Gastrocnemius medialis (tissue), 4 donors: Measurements from ENCODE around the gene HGS. TPM values are rescaled to one million over a fixed set of nuclear protein-coding genes. Genes with fewer than 3 reads are reported as not detected.

Experiments used
- ATAC-seq, 2 donors: fragments of 150-250 bp; one replicate each; pipeline ENCODE4 v1.9.1; 2016
- DNase-seq, 2 donors: peaks; one replicate each; pipeline ENCODE4 v3.0.0-alpha.2; 2019
- H3K27ac ChIP-seq, 4 donors: fragments of 200-600 bp; sonication (generic); 1 replicate in 1 of 4; 2 replicates in 3 of 4; pipeline ENCODE4 v1.5.1; 2016 to 2018; ENCODE audit warnings: mild to moderate bottlenecking in 2 of 4, moderate library complexity in 1 of 4
- H3K27me3 ChIP-seq, 3 donors: fragments of 200-600 bp; sonication (generic) in 2 of 3; 1 replicate in 1 of 3; 2 replicates in 2 of 3; pipeline versions ENCODE4 v1.5.1 to v1.6.0; 2016 to 2019; ENCODE audit warnings: mild to moderate bottlenecking in 1 of 3, moderate library complexity in 1 of 3
- H3K36me3 ChIP-seq, 2 donors: fragments of 200-600 bp; sonication (generic) in 1 of 2; one replicate each; pipeline ENCODE4 v1.5.1; 2017 to 2018
- H3K4me1 ChIP-seq, 2 donors: fragments of 200-600 bp; sonication (generic) in 1 of 2; one replicate each; pipeline ENCODE4 v1.5.1; 2016 to 2017; ENCODE audit warnings: mild to moderate bottlenecking in 2 of 2
- H3K4me3 ChIP-seq, 4 donors: fragments of 200-600 bp; sonication (generic) in 3 of 4; 1 replicate in 1 of 4; 2 replicates in 3 of 4; pipeline ENCODE4 v1.5.1; 2016 to 2019; ENCODE audit warnings: mild to moderate bottlenecking in 2 of 4
- H3K9me3 ChIP-seq, 3 donors: fragments of 200-600 bp; sonication (generic) in 2 of 3; 1 replicate in 1 of 3; 2 replicates in 2 of 3; pipeline ENCODE4 v1.5.1; 2016 to 2019
- CTCF ChIP-seq, 5 experiments: fragments of 450-650 bp in 3 of 5; fragments of 200-600 bp in 2 of 5; sonication (generic) in 2 of 5; IDR thresholded peaks in 4 of 5; conservative IDR thresholded peaks in 1 of 5; 1 replicate in 4 of 5; 2 replicates in 1 of 5; pipeline ENCODE4 v1.5.1; 2016 to 2019; ENCODE audit warnings: antibody characterized with exemption in 5 of 5, mild to moderate bottlenecking in 3 of 5, moderate library complexity in 3 of 5
- POLR2A ChIP-seq, 2 donors: fragments of 450-650 bp; IDR thresholded peaks; one replicate each; pipeline ENCODE4 v1.6.1; 2017; ENCODE audit warnings: antibody characterized with exemption in 2 of 2, mild to moderate bottlenecking in 2 of 2, moderate library complexity in 2 of 2
- in situ Hi-C, 4 donors: fragments of 200-750 bp; cut with MboI; loops; one replicate each; pipeline versions ENCODE4 v1.15.0 to v1.8.0; 2017; ENCODE audit warnings: low sequenced_read_pairs in 4 of 4
- intact Hi-C: fragments of 100-400 bp; cut with DNase I; formaldehyde crosslinking; loops from one replicate; pipeline ENCODE4 v1.15.1; 2023; ENCODE audit warnings: low total_unique reads
- microRNA-seq, 2 donors: library from miRNA; unstranded; fragments of <30 nt; microRNA quantifications; one replicate each; pipeline ENCODE4, GENCODE V29; 2016; ENCODE audit warnings: borderline replicate concordance in 2 of 2
- total RNA-seq, 4 donors: library from RNA; depleted of rRNA; stranded (reverse); fragments of >200 nt; gene quantifications; one replicate each; pipeline versions ENCODE4 v1.1.0 to v1.2.3, GENCODE V29; 2016

The HGS gene
- total RNA-seq, 4 donors from 2014 or later: 62.1 to 150 (median 113) TPM

GRCh38 chr17:81741594-81742452, 58.0 kb downstream of the HGS start:
- H3K4me3 ChIP-seq: no peak overlapping the region
- no peak for TF ChIP-seq POLR2A (IDR thresholded peaks at IDR 0.05)
- no peak for TF ChIP-seq CTCF (IDR thresholded peaks at IDR 0.05 in 4 of 5, conservative IDR thresholded peaks at IDR 0.05 in 1 of 5)
- DNase-seq (no peak), ATAC-seq (no peak)
- H3K27me3 ChIP-seq: peaks cover 12 to 29% (median 22%) of the 10 kb centered on the region in 3 donors
- intact Hi-C loops: no loop called here
- H3K36me3 ChIP-seq: no peaks in the 10 kb centered on the region
- in situ Hi-C loops: no loop called here
- H3K4me1 ChIP-seq: no peaks in the 10 kb centered on the region
- H3K9me3 ChIP-seq: no peaks in the 10 kb centered on the region
- H3K27ac ChIP-seq: no peak overlapping the region

Small RNAs within 50 kb of the gene (microRNA-seq; reads per million reads assigned to microRNA genes)
- gene MIR6786: 0 to 1.2 reads per million in 2 donors

Other genes with a start within 250 kb of the HGS start
- 100 to 1,000 TPM; 322 to 934 (median 415) TPM for gene ACTG1, start 171.2 kb upstream of the HGS start, total RNA-seq
- gene FSCN2, start 155.6 kb upstream of the HGS start, total RNA-seq: under 1 TPM in 2 of 4 donors, not detected in 2; 0.20 to 0.46 TPM
- 10 to 100 TPM; 14.4 to 27.9 (median 15.6) TPM for gene FAAP100, start 131.7 kb upstream of the HGS start, total RNA-seq
- gene NPLOC4, start 46.9 kb upstream of the HGS start, total RNA-seq: 100 to 1,000 TPM; 176 to 290 (median 263) TPM
- under 1 TPM in 2 of 4 donors, not detected in 2; 0.22 to 0.26 TPM for gene TSPAN10, start 46.8 kb upstream of the HGS start, total RNA-seq
- not detected for gene PDE6G, start 27.5 kb upstream of the HGS start, total RNA-seq
- gene OXLD1, start 17.4 kb upstream of the HGS start, total RNA-seq: 10 to 100 TPM; 15.5 to 32.2 (median 22.2) TPM
- 10 to 100 TPM in 2 of 4 donors, 1 to 10 TPM in 2; 6.7 to 17.1 (median 11.2) TPM for gene CCDC137, start 17.3 kb upstream of the HGS start, total RNA-seq
- 10 to 100 TPM; 12.9 to 23.6 (median 20.0) TPM for gene ARL16, start 214 bp upstream of the HGS start, total RNA-seq
- gene MRPL12, start 19.4 kb downstream of the HGS start, total RNA-seq: 100 to 1,000 TPM in 2 of 4 donors, 10 to 100 TPM in 2; 79.1 to 117 (median 94.1) TPM
- 1 to 10 TPM; 3.4 to 9.3 (median 6.7) TPM for gene SLC25A10, start 28.3 kb downstream of the HGS start, total RNA-seq
- gene GCGR, start 120.1 kb downstream of the HGS start, total RNA-seq: under 1 TPM in 1 of 4 donors, not detected in 3; 0.29 TPM
- 10 to 100 TPM in 3 of 4 donors, 1 to 10 TPM in 1; 8.3 to 36.2 (median 25.2) TPM for gene MCRIP1, start 149.3 kb downstream of the HGS start, total RNA-seq
- 100 to 1,000 TPM; 245 to 708 (median 400) TPM for gene PPP1R27, start 151.0 kb downstream of the HGS start, total RNA-seq
- 100 to 1,000 TPM; 497 to 717 (median 621) TPM for gene P4HB, start 176.5 kb downstream of the HGS start, total RNA-seq
- 100 to 1,000 TPM in 1 of 4 donors, 10 to 100 TPM in 3; 52.1 to 122 (median 64.4) TPM for gene ARHGDIA, start 187.3 kb downstream of the HGS start, total RNA-seq
- 10 to 100 TPM; 40.9 to 65.3 (median 50.7) TPM for gene ALYREF, start 207.6 kb downstream of the HGS start, total RNA-seq
- 100 to 1,000 TPM; 173 to 258 (median 197) TPM for gene ANAPC11, start 207.7 kb downstream of the HGS start, total RNA-seq
- gene NPB, start 218.2 kb downstream of the HGS start, total RNA-seq: 1 to 10 TPM in 2 of 4 donors, under 1 TPM in 1, not detected in 1; 0.46 to 1.4 (median 1.1) TPM
- 10 to 100 TPM; 22.6 to 44.8 (median 37.1) TPM for gene PCYT2, start 227.4 kb downstream of the HGS start, total RNA-seq
- 10 to 100 TPM in 1 of 4 donors, 1 to 10 TPM in 3; 7.2 to 11.4 (median 8.3) TPM for gene SIRT7, start 234.2 kb downstream of the HGS start, total RNA-seq
- 10 to 100 TPM; 37.1 to 65.5 (median 51.9) TPM for gene MAFG, start 243.7 kb downstream of the HGS start, total RNA-seq